HEK293 (cell line): Measurements from ENCODE around the gene TBL1XR1.

Experiments used
- CTCF ChIA-PET: fragments of 350-600 bp; formaldehyde crosslinking; extraction: SDS; loops from one replicate; lab custom pipeline; 2021; ENCODE audit warnings: antibody characterized with exemption; lab: Yijun Ruan, JAX
- POLR2A ChIA-PET: fragments of 300-600 bp; formaldehyde crosslinking; extraction: SDS; loops from one replicate; lab custom pipeline; 2020; ENCODE audit warnings: antibody characterized with exemption, inconsistent platforms; lab: Yijun Ruan, JAX
- H3K27ac ChIP-seq: fragments of 200-500 bp; sonication (Bioruptor generic); 2 replicates; pipeline ENCODE4 v1.5.1; 2014; ENCODE audit warnings: low read depth, low read length, control low read depth, inconsistent platforms; ENCODE audit errors: extremely low read depth
- H3K36me3 ChIP-seq, 2 experiments: fragments of 200-500 bp in 1 of 2; sonication (Bioruptor generic) in 1 of 2; 1 replicate in 1 of 2; 2 replicates in 1 of 2; pipeline ENCODE4 v1.5.1; 2014 to 2017; ENCODE audit warnings: inconsistent platforms in 2 of 2, low read length in 2 of 2; ENCODE audit not compliant: control insufficient read depth in 2 of 2, insufficient read depth in 1 of 2
- H3K4me1 ChIP-seq: fragments of 200-500 bp; sonication (Bioruptor generic); 2 replicates; pipeline ENCODE4 v1.5.1; 2014; ENCODE audit warnings: mild to moderate bottlenecking, low read length, inconsistent platforms; ENCODE audit not compliant: control insufficient read depth, insufficient read depth
- H3K4me3 ChIP-seq: 2 replicates; pipeline ENCODE4 v1.5.1; 2011; ENCODE audit warnings: low read depth, mild to moderate bottlenecking, control low read depth, low read length, moderate library complexity
- H3K9me3 ChIP-seq: fragments of 200-500 bp; sonication (Bioruptor generic); 2 replicates; pipeline ENCODE4 v1.5.1; 2014; ENCODE audit warnings: low read depth, low read length, inconsistent platforms; ENCODE audit not compliant: control insufficient read depth, insufficient read depth
- KLF10 ChIP-seq: fragments of 450-650 bp; IDR thresholded peaks from 2 replicates; pipeline ENCODE4 v1.5.1; 2018; ENCODE audit warnings: missing biosample characterization, mild to moderate bottlenecking, missing genetic modification characterization
- ZBTB48 ChIP-seq: fragments of 450-650 bp; formaldehyde crosslinking; IDR thresholded peaks from 2 replicates; pipeline ENCODE4 v1.5.1; 2016; ENCODE audit warnings: missing biosample characterization, missing genetic modification characterization
- ZNF239 ChIP-seq: fragments of 450-650 bp; formaldehyde crosslinking; IDR thresholded peaks from 2 replicates; pipeline ENCODE4 v1.5.1; 2016; ENCODE audit warnings: missing biosample characterization, missing genetic modification characterization
- ZNF292 ChIP-seq: fragments of 450-650 bp; formaldehyde crosslinking; IDR thresholded peaks from 2 replicates; pipeline ENCODE4 v1.5.1; 2016; ENCODE audit warnings: low read depth, missing biosample characterization, missing genetic modification characterization, borderline replicate concordance
- ZNF549 ChIP-seq: fragments of 450-650 bp; IDR thresholded peaks from 2 replicates; pipeline ENCODE4 v1.5.1; 2018; ENCODE audit warnings: missing biosample characterization, missing genetic modification characterization, mild to moderate bottlenecking, inconsistent platforms, moderate library complexity
- ZNF600 ChIP-seq: fragments of 450-650 bp; formaldehyde crosslinking; IDR thresholded peaks from 2 replicates; pipeline ENCODE4 v1.5.1; 2016; ENCODE audit warnings: missing biosample characterization, missing genetic modification characterization
- ZNF701 ChIP-seq: fragments of 450-650 bp; formaldehyde crosslinking; IDR thresholded peaks from 2 replicates; pipeline ENCODE4 v1.5.1; 2016; ENCODE audit warnings: missing biosample characterization, missing genetic modification characterization
- ZNF843 ChIP-seq: fragments of 450-650 bp; formaldehyde crosslinking; IDR thresholded peaks from 2 replicates; pipeline ENCODE4 v1.5.1; 2016; ENCODE audit warnings: missing biosample characterization, missing genetic modification characterization
- ZSCAN16 ChIP-seq: fragments of 450-650 bp; formaldehyde crosslinking; IDR thresholded peaks from 2 replicates; pipeline ENCODE4 v1.5.1; 2016; ENCODE audit warnings: missing biosample characterization, missing genetic modification characterization
- TF ChIP-seq, protein P1 (sequence below): fragments of 450-650 bp; formaldehyde crosslinking; IDR thresholded peaks from 2 replicates; pipeline ENCODE4 v1.5.1; 2016; ENCODE audit warnings: missing biosample characterization, missing genetic modification characterization
- TF ChIP-seq, protein P2 (sequence below): fragments of 450-650 bp; formaldehyde crosslinking; IDR thresholded peaks from 2 replicates; pipeline ENCODE4 v1.5.1; 2016; ENCODE audit warnings: missing biosample characterization, missing genetic modification characterization
- TF ChIP-seq, protein P3 (sequence below): fragments of 450-650 bp; formaldehyde crosslinking; IDR thresholded peaks from 2 replicates; pipeline ENCODE4 v1.5.1; 2017; ENCODE audit warnings: missing biosample characterization, missing genetic modification characterization
- TF ChIP-seq, protein P4 (sequence below): fragments of 450-650 bp; IDR thresholded peaks from 2 replicates; pipeline ENCODE4 v1.5.1; 2018; ENCODE audit warnings: missing biosample characterization, mild to moderate bottlenecking, missing genetic modification characterization
- TF ChIP-seq, protein P5 (sequence below): fragments of 450-650 bp; formaldehyde crosslinking; IDR thresholded peaks from 2 replicates; pipeline ENCODE4 v1.5.0; 2017; ENCODE audit warnings: missing biosample characterization, missing genetic modification characterization, borderline replicate concordance

TBL1XR1 gene

DNA sequence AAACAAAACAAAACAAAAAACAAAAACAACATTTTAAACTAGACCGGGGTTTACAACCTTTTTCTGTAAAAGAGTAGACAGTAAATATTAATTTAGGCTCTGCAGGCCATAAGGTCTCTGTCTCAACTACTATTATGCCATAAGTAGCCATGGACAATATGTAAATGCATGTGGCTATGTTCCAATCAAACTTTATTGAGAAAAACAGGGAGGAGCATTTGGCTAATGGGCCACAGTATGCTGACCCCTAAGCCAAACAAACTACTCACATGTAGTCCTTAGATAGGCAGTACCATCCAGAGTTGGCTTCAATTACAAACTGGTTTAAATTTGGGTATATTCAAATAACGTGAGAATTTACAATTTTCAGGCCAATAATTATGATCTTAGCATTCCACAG is 144.2 kb downstream of the TBL1XR1 start:
- H3K4me3 ChIP-seq: no peak overlapping the region
- TF ChIP-seq ZNF701 (no peak), ZNF292 (tag by site-specific recombination) (no peak), KLF10 (tag by site-specific recombination) (no peak), ZSCAN16 (tag by site-specific recombination) (no peak), ZNF600 (no peak), ZBTB48 (tag by site-specific recombination) (no peak), ZNF843 (tag by site-specific recombination) (no peak), ZNF549 (tag by site-specific recombination) (no peak), ZNF239 (no peak)
- TF ChIP-seq, protein P1, sequence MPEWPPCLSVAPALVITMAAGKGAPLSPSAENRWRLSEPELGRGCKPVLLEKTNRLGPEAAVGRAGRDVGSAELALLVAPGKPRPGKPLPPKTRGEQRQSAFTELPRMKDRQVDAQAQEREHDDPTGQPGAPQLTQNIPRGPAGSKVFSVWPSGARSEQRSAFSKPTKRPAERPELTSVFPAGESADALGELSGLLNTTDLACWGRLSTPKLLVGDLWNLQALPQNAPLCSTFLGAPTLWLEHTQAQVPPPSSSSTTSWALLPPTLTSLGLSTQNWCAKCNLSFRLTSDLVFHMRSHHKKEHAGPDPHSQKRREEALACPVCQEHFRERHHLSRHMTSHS (tag by site-specific recombination): no peak
- TF ChIP-seq, protein P2, sequence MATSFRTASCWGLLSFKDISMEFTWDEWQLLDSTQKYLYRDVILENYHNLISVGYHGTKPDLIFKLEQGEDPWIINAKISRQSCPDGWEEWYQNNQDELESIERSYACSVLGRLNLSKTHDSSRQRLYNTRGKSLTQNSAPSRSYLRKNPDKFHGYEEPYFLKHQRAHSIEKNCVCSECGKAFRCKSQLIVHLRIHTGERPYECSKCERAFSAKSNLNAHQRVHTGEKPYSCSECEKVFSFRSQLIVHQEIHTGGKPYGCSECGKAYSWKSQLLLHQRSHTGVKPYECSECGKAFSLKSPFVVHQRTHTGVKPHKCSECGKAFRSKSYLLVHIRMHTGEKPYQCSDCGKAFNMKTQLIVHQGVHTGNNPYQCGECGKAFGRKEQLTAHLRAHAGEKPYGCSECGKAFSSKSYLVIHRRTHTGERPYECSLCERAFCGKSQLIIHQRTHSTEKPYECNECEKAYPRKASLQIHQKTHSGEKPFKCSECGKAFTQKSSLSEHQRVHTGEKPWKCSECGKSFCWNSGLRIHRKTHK (tag by site-specific recombination): no peak
- TF ChIP-seq, protein P3, sequence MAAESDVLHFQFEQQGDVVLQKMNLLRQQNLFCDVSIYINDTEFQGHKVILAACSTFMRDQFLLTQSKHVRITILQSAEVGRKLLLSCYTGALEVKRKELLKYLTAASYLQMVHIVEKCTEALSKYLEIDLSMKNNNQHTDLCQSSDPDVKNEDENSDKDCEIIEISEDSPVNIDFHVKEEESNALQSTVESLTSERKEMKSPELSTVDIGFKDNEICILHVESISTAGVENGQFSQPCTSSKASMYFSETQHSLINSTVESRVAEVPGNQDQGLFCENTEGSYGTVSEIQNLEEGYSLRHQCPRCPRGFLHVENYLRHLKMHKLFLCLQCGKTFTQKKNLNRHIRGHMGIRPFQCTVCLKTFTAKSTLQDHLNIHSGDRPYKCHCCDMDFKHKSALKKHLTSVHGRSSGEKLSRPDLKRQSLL (tag by site-specific recombination): no peak
- TF ChIP-seq, all 188 proteins: peak for 0
- no peak overlapping the region for H3K27ac ChIP-seq
- CTCF ChIA-PET: interaction anchor here (1.1 kb wide), 1 partner anchor 724 kb away, joined by 3 read pairs; no protein-coding TSS in a partner anchor
- H3K4me1 ChIP-seq: no peaks in the 10 kb centered on the region
- peaks cover 10 to 36% of the 10 kb centered on the region in 2 experiments for H3K36me3 ChIP-seq
- POLR2A ChIA-PET: interaction anchor here (1.5 kb wide), 1 partner anchor 144 kb away, joined by 4 read pairs; the partner anchor contains the start of gene TBL1XR1
- H3K9me3 ChIP-seq: no peaks in the 10 kb centered on the region

DNA sequence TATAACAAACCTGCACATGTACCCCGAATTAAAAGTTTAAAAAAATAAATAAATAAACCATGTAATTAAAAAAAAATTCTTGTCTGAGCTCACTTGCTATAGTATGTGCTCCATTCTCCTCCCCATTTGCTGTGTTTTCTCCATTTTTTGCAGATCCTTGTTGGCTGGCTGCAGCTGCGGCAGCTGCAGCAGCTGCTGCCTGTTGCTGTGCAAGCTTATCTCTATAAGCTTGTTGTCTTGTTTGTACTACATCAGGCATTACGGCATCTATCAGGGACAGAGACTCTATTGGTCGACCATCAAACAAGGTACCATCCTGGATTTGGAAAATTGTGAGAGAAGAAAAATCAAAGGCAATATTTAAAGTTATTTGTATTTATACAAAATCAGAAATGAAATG is 145.9 kb downstream of the TBL1XR1 start:
- H3K9me3 ChIP-seq: no peaks in the 10 kb centered on the region
- H3K27ac ChIP-seq: no peak overlapping the region
- POLR2A ChIA-PET: interaction anchor here (1.5 kb wide), 1 partner anchor 146 kb away, joined by 4 read pairs; the partner anchor contains the start of gene TBL1XR1
- no peak overlapping the region for H3K4me3 ChIP-seq
- H3K36me3 ChIP-seq: peaks cover 10 to 53% of the 10 kb centered on the region in 2 experiments
- TF ChIP-seq, protein P4, sequence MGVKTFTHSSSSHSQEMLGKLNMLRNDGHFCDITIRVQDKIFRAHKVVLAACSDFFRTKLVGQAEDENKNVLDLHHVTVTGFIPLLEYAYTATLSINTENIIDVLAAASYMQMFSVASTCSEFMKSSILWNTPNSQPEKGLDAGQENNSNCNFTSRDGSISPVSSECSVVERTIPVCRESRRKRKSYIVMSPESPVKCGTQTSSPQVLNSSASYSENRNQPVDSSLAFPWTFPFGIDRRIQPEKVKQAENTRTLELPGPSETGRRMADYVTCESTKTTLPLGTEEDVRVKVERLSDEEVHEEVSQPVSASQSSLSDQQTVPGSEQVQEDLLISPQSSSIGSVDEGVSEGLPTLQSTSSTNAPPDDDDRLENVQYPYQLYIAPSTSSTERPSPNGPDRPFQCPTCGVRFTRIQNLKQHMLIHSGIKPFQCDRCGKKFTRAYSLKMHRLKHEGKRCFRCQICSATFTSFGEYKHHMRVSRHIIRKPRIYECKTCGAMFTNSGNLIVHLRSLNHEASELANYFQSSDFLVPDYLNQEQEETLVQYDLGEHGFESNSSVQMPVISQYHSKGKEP (tag by site-specific recombination): peak; percentile 86
- TF ChIP-seq, protein P5, sequence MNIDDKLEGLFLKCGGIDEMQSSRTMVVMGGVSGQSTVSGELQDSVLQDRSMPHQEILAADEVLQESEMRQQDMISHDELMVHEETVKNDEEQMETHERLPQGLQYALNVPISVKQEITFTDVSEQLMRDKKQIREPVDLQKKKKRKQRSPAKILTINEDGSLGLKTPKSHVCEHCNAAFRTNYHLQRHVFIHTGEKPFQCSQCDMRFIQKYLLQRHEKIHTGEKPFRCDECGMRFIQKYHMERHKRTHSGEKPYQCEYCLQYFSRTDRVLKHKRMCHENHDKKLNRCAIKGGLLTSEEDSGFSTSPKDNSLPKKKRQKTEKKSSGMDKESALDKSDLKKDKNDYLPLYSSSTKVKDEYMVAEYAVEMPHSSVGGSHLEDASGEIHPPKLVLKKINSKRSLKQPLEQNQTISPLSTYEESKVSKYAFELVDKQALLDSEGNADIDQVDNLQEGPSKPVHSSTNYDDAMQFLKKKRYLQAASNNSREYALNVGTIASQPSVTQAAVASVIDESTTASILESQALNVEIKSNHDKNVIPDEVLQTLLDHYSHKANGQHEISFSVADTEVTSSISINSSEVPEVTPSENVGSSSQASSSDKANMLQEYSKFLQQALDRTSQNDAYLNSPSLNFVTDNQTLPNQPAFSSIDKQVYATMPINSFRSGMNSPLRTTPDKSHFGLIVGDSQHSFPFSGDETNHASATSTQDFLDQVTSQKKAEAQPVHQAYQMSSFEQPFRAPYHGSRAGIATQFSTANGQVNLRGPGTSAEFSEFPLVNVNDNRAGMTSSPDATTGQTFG (tag by site-specific recombination): no peak
- H3K4me1 ChIP-seq: no peaks in the 10 kb centered on the region
- CTCF ChIA-PET: interaction anchor here (0.6 to 1.4 kb wide), 7 partner anchors 10 to 1334 kb away, joined by 3 to 11 read pairs (median 4); no protein-coding TSS in a partner anchor
